GM19455 (cell line): ENCODE data around the gene DYRK1A.
A peak's percentile ranks its signal among the peaks of the same experiment; 100 is the strongest.

Experiments used
- ATAC-seq: cut with Tn5 transposase; IDR thresholded peaks from one replicate; pipeline ENCODE4 v1.9.1; 2021; ENCODE audit not compliant: unreplicated experiment

The DYRK1A gene

GRCh38 chr21:37563641-37564340 is 197.2 kb downstream of the DYRK1A start:
- peak; percentile 93 for ATAC-seq

- peak; percentile 45 for ATAC-seq
Observed at GRCh38 chr21:37564341-37564923, 197.9 kb downstream of the DYRK1A start.

GRCh38 chr21:37564924-37565529 is 198.5 kb downstream of the DYRK1A start:
- ATAC-seq = no peak

GRCh38 chr21:37565530-37566223 is 199.1 kb downstream of the DYRK1A start:
- ATAC-seq = no peak

GRCh38 chr21:37566790-37567615 is 200.4 kb downstream of the DYRK1A start:
- no peak for ATAC-seq

GRCh38 chr21:37568415-37568814 is 201.8 kb downstream of the DYRK1A start:
- ATAC-seq = no peak

- ATAC-seq = no peak
Observed at GRCh38 chr21:37568916-37569315, 202.3 kb downstream of the DYRK1A start.

- ATAC-seq = no peak
Observed at GRCh38 chr21:37571442-37571841, 204.9 kb downstream of the DYRK1A start.

- ATAC-seq = no peak
Observed at GRCh38 chr21:37574316-37574715, 207.7 kb downstream of the DYRK1A start.

- no peak for ATAC-seq
Observed at GRCh38 chr21:37574751-37575150, 208.2 kb downstream of the DYRK1A start.

GRCh38 chr21:37575580-37575979 is 209.0 kb downstream of the DYRK1A start:
- no peak for ATAC-seq
